Adrenal gland (tissue), 12 donors: ENCODE measurements around the gene PSMD4. TPM values are rescaled to one million over a fixed set of nuclear protein-coding genes. Genes with fewer than 3 reads are reported as not detected.

Experiments
- DNase-seq, 7 donors: peaks; one replicate each; pipeline ENCODE4 v3.0.0-alpha.2; 2019 to 2020
- H3K27ac ChIP-seq, 5 donors: fragments of 200-600 bp; sonication (generic) in 4 of 5; 1 replicate in 3 of 5; 2 replicates in 2 of 5; pipeline versions ENCODE4 v1.5.1 to v1.8.0; 2016 to 2020; ENCODE audit warnings: mild to moderate bottlenecking in 1 of 5
- H3K27me3 ChIP-seq: fragments of 200-600 bp; 2 replicates; pipeline ENCODE4 v1.8.0; 2021
- H3K36me3 ChIP-seq, 2 donors: fragments of 200-600 bp; replicated peaks in 1 of 2; 1 replicate in 1 of 2; 2 replicates in 1 of 2; pipeline versions ENCODE4 v1.5.1 to v1.8.0; 2018 to 2022
- H3K4me1 ChIP-seq, 2 donors: fragments of 200-600 bp; replicated peaks in 1 of 2; 1 replicate in 1 of 2; 2 replicates in 1 of 2; pipeline versions ENCODE4 v1.5.1 to v1.8.0; 2018 to 2021
- H3K4me3 ChIP-seq, 4 donors: fragments of 200-600 bp; sonication (generic) in 3 of 4; one replicate each; pipeline ENCODE4 v1.5.1; 2016 to 2018
- H3K9me3 ChIP-seq, 3 donors: fragments of 200-600 bp; sonication (generic) in 1 of 3; replicated peaks in 1 of 3; 1 replicate in 2 of 3; 2 replicates in 1 of 3; pipeline versions ENCODE4 v1.5.1 to v1.8.0; 2016 to 2021
- POLR2A ChIP-seq, 2 donors: fragments of 450-650 bp; IDR thresholded peaks; one replicate each; pipeline ENCODE4 v1.6.1; 2017; ENCODE audit warnings: antibody characterized with exemption in 2 of 2, mild to moderate bottlenecking in 2 of 2, moderate library complexity in 1 of 2
- WGBS, 4 donors: extraction: QIAGEN DNeasy Blood & Tissue Kit in 2 of 4; methylation state at CpG; one replicate each; pipeline versions ENCODE4 v1.1.5 to v1.1.7; 2013 to 2017; 5-methylcytosine and 5-hydroxymethylcytosine counted together
- intact Hi-C, 2 donors: fragments of 100-400 bp; cut with DNase I; formaldehyde crosslinking; loops; one replicate each; pipeline versions ENCODE4 v1.14.1 to v1.15.0; 2022 to 2023
- polyA plus RNA-seq, 3 donors: library from polyadenylated mRNA; stranded (reverse); fragments of 200-250 nt in 2 of 3; fragments of 350-450 nt in 1 of 3; fragmentation: Illumina TruSeq in 1 of 3; extraction: RNeasy Lipid Tissue Mini Kit (QIAGEN cat#74804) in 1 of 3; gene quantifications; one replicate each; pipeline ENCODE4 v1.2.3, GENCODE V29; 2013 to 2014
- total RNA-seq, 9 donors: library from RNA; depleted of rRNA in 4 of 9; stranded (reverse); fragments of >200 nt in 4 of 9; fragments of 120-200 nt in 1 of 9; fragmentation: NEBNext Ultra II Directional in 1 of 9; extraction: Animal tissue kit (Norgen Biotek cat#: 25700) in 1 of 9; gene quantifications; one replicate each; pipeline versions ENCODE4 v1.1.0 to v1.2.4, GENCODE V29; 2013 to 2023
- TF ChIP-seq, protein P1 (sequence below), 6 experiments: fragments of 450-650 bp in 4 of 6; fragments of 200-600 bp in 2 of 6; sonication (generic) in 1 of 6; IDR thresholded peaks; 1 replicate in 5 of 6; 2 replicates in 1 of 6; pipeline versions ENCODE4 v1.5.1 to v1.8.0; 2016 to 2021; ENCODE audit warnings: antibody characterized with exemption in 6 of 6, mild to moderate bottlenecking in 2 of 6, moderate library complexity in 1 of 6
- donor health status: healthy with polysubstance abuse.
- donor health status: Bipolar disorder and iron deficiency.
- donor health status: DM: yes; HTN: yes; CAD: no.
- donor health status: DM: no; HTN: no; CAD: no.
- donor health status: DM: no; HTN: no; CAD: no.
- donor health status: DM: yes; HTN: yes; CAD: no.

Gene PSMD4
- total and polyA plus RNA-seq, 12 donors: 99.5 to 380 (median 156) TPM

- intact Hi-C loops: no loop called here
- no peak overlapping the region for H3K27ac ChIP-seq
- no peaks in the 10 kb centered on the region for H3K4me1 ChIP-seq
- H3K9me3 ChIP-seq: no peaks in the 10 kb centered on the region
- no peak overlapping the region for H3K4me3 ChIP-seq
- peaks cover 0 to 100% of the 10 kb centered on the region in 2 donors for H3K36me3 ChIP-seq
- TF ChIP-seq, protein P1, sequence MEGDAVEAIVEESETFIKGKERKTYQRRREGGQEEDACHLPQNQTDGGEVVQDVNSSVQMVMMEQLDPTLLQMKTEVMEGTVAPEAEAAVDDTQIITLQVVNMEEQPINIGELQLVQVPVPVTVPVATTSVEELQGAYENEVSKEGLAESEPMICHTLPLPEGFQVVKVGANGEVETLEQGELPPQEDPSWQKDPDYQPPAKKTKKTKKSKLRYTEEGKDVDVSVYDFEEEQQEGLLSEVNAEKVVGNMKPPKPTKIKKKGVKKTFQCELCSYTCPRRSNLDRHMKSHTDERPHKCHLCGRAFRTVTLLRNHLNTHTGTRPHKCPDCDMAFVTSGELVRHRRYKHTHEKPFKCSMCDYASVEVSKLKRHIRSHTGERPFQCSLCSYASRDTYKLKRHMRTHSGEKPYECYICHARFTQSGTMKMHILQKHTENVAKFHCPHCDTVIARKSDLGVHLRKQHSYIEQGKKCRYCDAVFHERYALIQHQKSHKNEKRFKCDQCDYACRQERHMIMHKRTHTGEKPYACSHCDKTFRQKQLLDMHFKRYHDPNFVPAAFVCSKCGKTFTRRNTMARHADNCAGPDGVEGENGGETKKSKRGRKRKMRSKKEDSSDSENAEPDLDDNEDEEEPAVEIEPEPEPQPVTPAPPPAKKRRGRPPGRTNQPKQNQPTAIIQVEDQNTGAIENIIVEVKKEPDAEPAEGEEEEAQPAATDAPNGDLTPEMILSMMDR (IDR thresholded peaks at IDR 0.05): no peak
- no peak for TF ChIP-seq POLR2A (IDR thresholded peaks at IDR 0.05)
- DNase-seq: no peak
- no peaks in the 10 kb centered on the region for H3K27me3 ChIP-seq
- 81 to 86% (median 84%) methylated on average over 5 of the region's 5 CpGs for WGBS, 4 donors
Measured at GRCh38 chr1:151243683-151244216, 10.8 kb upstream of the PSMD4 start.

DNA sequence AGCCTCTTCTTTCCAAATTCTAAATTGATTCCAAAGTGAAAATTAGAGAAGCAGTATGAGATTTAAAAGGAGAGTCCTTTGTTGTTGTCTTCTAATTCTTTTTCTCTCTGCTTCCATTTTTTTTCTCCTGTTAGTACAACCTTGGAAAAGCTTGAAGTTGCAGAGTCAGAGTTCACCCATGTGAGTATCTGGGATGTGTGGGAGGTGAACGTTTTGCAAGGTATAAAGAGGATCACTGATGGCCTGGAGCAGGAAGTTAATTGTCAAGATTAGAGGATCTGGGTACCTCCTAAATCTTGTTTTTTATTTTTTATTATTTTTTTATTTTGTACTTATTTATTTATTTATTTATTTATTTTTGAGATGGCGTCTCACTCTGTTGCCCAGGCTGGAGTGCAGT, 7.7 kb upstream of the PSMD4 start:
- 70 to 88% (median 78%) methylated on average over 2 of the region's 2 CpGs for WGBS, 4 donors
- Histone ChIP-seq H3K4me1 (no peaks in the 10 kb centered on the region), H3K4me3 (no peak overlapping the region), H3K9me3 (no peaks in the 10 kb centered on the region), H3K36me3 (peaks cover 0 to 82% of the 10 kb centered on the region in 2 donors), H3K27ac (no peak overlapping the region), H3K27me3 (no peaks in the 10 kb centered on the region)
- no peak for TF ChIP-seq POLR2A (IDR thresholded peaks at IDR 0.05)
- TF ChIP-seq, protein P1 (IDR thresholded peaks at IDR 0.05): no peak
- no peak for DNase-seq
- intact Hi-C loops: no loop called here

- intact Hi-C loops: loop anchor here (5.0 kb wide), 1 partner anchor 55 kb away; the partner anchor contains the start of gene PIP5K1A (in 2 of the 2)
- Histone ChIP-seq H3K4me1 (peaks cover 12% of the 10 kb centered on the region in 2 donors), H3K9me3 (no peaks in the 10 kb centered on the region), H3K27ac (no peak overlapping the region), H3K4me3 (no peak overlapping the region), H3K36me3 (peaks cover 0 to 31% of the 10 kb centered on the region in 2 donors), H3K27me3 (no peaks in the 10 kb centered on the region)
- peak; percentile 46 to 87 (median 71) for DNase-seq
- TF ChIP-seq, protein P1 (IDR thresholded peaks at IDR 0.05): peak; percentile 73 to 85 (median 81)
- TF ChIP-seq POLR2A (IDR thresholded peaks at IDR 0.05): no peak
- WGBS, 4 donors: 52 to 57% (median 56%) methylated on average over 16 of the region's 16 CpGs
Measured at GRCh38 chr1:151251656-151252470, 2.7 kb upstream of the PSMD4 start.

DNA sequence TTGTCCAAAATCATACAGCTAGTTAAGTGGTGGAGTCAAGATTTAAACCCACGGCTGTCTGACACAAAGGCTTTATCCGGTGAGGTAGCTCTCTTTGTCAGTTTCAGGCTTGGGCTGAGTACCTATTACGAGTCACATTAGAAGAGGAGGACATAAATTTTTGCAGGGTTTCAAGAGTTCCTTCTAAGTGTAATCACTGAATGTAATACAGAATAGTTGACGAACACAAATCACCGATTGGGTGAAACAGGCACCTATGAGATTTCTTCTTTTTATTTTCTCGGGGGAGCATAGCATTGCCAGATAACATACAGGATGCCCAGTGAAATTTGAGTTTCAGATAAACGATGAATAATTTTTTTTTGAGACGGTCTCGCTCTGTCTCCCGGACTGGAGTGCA, 847 bp downstream of the PSMD4 start:
- 21 to 28% (median 25%) methylated on average over 10 of the region's 10 CpGs for WGBS, 4 donors
- intact Hi-C loops: no loop called here
- DNase-seq: no peak
- no peaks in the 10 kb centered on the region for H3K9me3 ChIP-seq
- peak overlapping the region; percentile 55 to 97 (median 84) for H3K27ac ChIP-seq
- peak overlapping the region in 3 of 4 donors; percentile 19 to 96 (median 82) for H3K4me3 ChIP-seq
- no peaks in the 10 kb centered on the region for H3K27me3 ChIP-seq
- peaks cover 12 to 18% of the 10 kb centered on the region in 2 donors for H3K4me1 ChIP-seq
- no peak for TF ChIP-seq POLR2A (IDR thresholded peaks at IDR 0.05)
- TF ChIP-seq, protein P1 (IDR thresholded peaks at IDR 0.05): no peak
- H3K36me3 ChIP-seq: no peaks in the 10 kb centered on the region
